Tibial artery (tissue), 4 donors: ENCODE data around the gene CFAP54.
"Not testable (repeated sequence)": the region's sequence is repeated elsewhere in the genome, so short reads cannot be mapped to it uniquely, and the experiment has no call there.

Source experiments
- DNase-seq, 2 donors: peaks; one replicate each; pipeline ENCODE4 v3.0.0-alpha.2; 2019
- H3K27ac ChIP-seq, 2 donors: fragments of 200-600 bp; sonication (generic) in 1 of 2; 1 replicate in 1 of 2; 2 replicates in 1 of 2; pipeline ENCODE4 v1.5.1; 2018 to 2019; ENCODE audit warnings: mild to moderate bottlenecking in 1 of 2
- H3K27me3 ChIP-seq, 2 donors: fragments of 200-600 bp; sonication (generic) in 1 of 2; one replicate each; pipeline versions ENCODE4 v1.5.1 to v1.6.0; 2016 to 2019
- H3K36me3 ChIP-seq, 3 donors: fragments of 200-600 bp; sonication (generic) in 2 of 3; one replicate each; pipeline ENCODE4 v1.5.1; 2016 to 2019; ENCODE audit warnings: mild to moderate bottlenecking in 2 of 3
- H3K4me1 ChIP-seq, 4 donors: fragments of 200-600 bp; sonication (generic) in 2 of 4; 1 replicate in 3 of 4; 2 replicates in 1 of 4; pipeline ENCODE4 v1.5.1; 2016 to 2019
- H3K4me3 ChIP-seq, 2 donors: fragments of 200-600 bp; sonication (generic) in 1 of 2; 1 replicate in 1 of 2; 2 replicates in 1 of 2; pipeline ENCODE4 v1.5.1; 2018 to 2019; ENCODE audit warnings: mild to moderate bottlenecking in 2 of 2
- H3K9me3 ChIP-seq, 3 donors: fragments of 200-600 bp; sonication (generic) in 1 of 3; one replicate each; pipeline ENCODE4 v1.5.1; 2016 to 2019
- intact Hi-C: fragments of 100-400 bp; cut with DNase I; formaldehyde crosslinking; loops from one replicate; pipeline ENCODE4 v1.15.0; 2023; ENCODE audit warnings: low total_unique reads
- TF ChIP-seq, protein P1 (sequence below), 2 experiments: fragments of 200-600 bp in 1 of 2; fragments of 450-650 bp in 1 of 2; IDR thresholded peaks; one replicate each; pipeline ENCODE4 v1.5.1; 2017 to 2019; ENCODE audit warnings: antibody characterized with exemption in 2 of 2, mild to moderate bottlenecking in 1 of 2, moderate library complexity in 1 of 2

CFAP54 gene

DNA sequence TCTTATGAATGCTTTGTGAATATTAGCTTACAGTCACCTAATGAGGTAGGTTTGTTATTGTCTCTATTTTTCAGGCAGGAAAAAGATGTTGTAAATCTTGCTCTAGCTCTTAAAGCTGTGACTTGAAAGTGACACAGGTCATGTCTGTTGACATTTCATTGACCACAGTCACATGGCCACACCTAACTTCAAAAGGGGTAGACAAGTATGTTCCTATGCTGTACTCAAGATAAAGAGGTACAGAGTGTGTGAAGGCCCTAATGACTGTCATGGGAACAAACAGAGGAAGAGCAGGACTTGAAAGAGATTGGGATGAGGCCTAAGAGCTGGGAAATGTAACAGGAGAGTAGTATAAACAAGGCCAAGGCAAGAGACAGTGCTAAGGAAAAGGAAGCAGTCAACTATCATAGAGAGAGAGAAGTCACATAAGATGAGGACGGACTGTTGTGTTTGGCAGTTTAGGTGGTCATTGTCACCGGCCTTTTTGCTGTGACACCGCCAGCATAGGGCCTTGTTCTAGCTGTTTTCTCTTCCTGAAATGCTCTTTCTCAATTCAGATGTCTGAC, 181.0 kb downstream of the CFAP54 start:
- H3K27ac ChIP-seq: no peak overlapping the region
- intact Hi-C loops: no loop called here
- H3K4me1 ChIP-seq: no peaks in the 10 kb centered on the region
- TF ChIP-seq, protein P1, sequence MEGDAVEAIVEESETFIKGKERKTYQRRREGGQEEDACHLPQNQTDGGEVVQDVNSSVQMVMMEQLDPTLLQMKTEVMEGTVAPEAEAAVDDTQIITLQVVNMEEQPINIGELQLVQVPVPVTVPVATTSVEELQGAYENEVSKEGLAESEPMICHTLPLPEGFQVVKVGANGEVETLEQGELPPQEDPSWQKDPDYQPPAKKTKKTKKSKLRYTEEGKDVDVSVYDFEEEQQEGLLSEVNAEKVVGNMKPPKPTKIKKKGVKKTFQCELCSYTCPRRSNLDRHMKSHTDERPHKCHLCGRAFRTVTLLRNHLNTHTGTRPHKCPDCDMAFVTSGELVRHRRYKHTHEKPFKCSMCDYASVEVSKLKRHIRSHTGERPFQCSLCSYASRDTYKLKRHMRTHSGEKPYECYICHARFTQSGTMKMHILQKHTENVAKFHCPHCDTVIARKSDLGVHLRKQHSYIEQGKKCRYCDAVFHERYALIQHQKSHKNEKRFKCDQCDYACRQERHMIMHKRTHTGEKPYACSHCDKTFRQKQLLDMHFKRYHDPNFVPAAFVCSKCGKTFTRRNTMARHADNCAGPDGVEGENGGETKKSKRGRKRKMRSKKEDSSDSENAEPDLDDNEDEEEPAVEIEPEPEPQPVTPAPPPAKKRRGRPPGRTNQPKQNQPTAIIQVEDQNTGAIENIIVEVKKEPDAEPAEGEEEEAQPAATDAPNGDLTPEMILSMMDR (IDR thresholded peaks at IDR 0.05): no peak
- DNase-seq: no peak
- H3K4me3 ChIP-seq: no peak overlapping the region
- H3K36me3 ChIP-seq: no peaks in the 10 kb centered on the region
- H3K9me3 ChIP-seq: no peaks in the 10 kb centered on the region
- no peaks in the 10 kb centered on the region for H3K27me3 ChIP-seq

DNA sequence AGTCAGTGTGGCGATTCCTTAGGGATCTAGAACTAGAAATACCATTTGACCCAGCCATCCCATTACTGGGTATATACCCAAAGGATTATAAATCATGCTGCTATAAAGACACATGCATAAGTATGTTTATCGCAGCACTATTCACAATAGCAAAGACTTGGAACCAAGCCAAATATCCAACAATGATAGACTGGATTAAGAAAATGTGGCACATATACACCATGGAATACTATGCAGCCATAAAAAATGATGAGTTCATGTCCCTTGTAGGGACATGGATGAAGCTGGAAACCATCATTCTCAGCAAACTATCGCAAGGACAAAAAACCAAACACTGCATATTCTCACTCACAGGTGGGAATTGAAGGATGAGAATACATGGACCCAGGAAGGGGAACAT, 186.1 kb downstream of the CFAP54 start:
- intact Hi-C loops, H3K36me3 ChIP-seq, H3K4me3 ChIP-seq, H3K27me3 ChIP-seq, H3K27ac ChIP-seq, H3K4me1 ChIP-seq, H3K9me3 ChIP-seq, DNase-seq: not testable (repeated sequence)

DNA sequence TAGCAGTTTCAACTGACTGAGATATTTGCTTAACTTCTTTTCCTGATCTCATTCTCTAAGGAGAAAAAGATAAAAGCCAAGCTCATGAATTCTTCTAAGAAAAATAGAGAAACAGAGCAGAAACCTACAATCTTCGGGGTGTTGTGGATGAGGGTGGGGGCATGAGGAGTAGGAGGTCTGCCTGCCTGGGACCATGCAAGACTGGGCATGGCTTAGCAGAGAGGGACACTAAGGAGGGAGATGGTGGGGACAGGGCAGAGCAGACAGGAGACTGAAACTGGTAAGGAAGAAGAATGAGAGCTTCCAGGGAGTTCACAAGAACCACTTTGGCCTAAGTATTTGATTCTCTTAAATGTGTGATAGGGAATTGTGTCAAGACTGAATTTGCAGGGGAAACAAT, 188.0 kb downstream of the CFAP54 start:
- Histone ChIP-seq H3K4me3 (no peak overlapping the region), H3K36me3 (no peaks in the 10 kb centered on the region), H3K27me3 (no peaks in the 10 kb centered on the region), H3K27ac (no peak overlapping the region), H3K4me1 (no peaks in the 10 kb centered on the region), H3K9me3 (no peaks in the 10 kb centered on the region)
- TF ChIP-seq, protein P1 (IDR thresholded peaks at IDR 0.05): no peak
- no peak for DNase-seq
- intact Hi-C loops: no loop called here

DNA sequence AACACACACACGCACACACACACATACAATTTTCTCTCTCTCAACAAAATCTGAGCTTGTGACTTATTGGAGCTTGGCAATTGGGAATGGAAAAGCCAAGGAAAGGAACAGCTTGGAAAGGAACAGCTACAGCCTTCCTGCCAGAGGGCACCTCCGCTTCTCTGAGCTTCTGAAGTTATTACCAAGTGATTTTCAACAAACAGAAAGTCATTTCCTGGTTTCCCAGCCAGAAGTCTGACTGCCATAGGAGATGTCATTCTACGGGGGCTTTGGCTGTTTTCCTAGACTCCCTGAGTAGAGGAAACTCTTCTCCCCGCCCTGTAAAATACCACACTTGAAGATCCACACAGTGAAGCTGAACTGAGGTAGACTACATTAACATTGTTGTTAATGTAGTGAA, 198.3 kb downstream of the CFAP54 start:
- no peaks in the 10 kb centered on the region for H3K36me3 ChIP-seq
- no peak overlapping the region for H3K27ac ChIP-seq
- H3K9me3 ChIP-seq: no peaks in the 10 kb centered on the region
- no peaks in the 10 kb centered on the region for H3K4me1 ChIP-seq
- TF ChIP-seq, protein P1 (IDR thresholded peaks at IDR 0.05): no peak
- no peaks in the 10 kb centered on the region for H3K27me3 ChIP-seq
- intact Hi-C loops: no loop called here
- no peak for DNase-seq
- H3K4me3 ChIP-seq: no peak overlapping the region

DNA sequence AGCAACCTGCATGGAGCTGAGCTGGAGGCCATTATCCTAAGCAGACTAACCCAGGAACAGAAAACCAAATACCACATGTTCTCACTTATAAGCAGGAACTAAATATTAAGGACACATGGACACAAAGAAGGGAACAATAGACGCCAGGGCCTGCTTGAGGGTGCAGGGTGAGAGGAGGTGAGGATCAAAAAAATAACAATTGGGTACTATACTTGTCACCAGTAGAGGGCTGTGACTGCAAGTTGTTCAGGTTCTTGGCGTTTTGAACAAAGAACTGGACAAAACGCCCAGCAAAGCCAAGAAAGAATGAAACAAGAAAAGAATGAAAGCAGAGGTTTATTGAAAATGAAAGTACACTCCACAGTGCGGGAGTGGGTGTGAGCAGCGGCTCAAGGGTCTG, 209.1 kb downstream of the CFAP54 start:
- H3K27ac ChIP-seq: no peak overlapping the region
- H3K4me1 ChIP-seq: no peaks in the 10 kb centered on the region
- TF ChIP-seq, protein P1 (IDR thresholded peaks at IDR 0.05): no peak
- no peaks in the 10 kb centered on the region for H3K27me3 ChIP-seq
- no peak overlapping the region for H3K4me3 ChIP-seq
- DNase-seq: no peak
- no peaks in the 10 kb centered on the region for H3K36me3 ChIP-seq
- intact Hi-C loops: no loop called here
- no peaks in the 10 kb centered on the region for H3K9me3 ChIP-seq

DNA sequence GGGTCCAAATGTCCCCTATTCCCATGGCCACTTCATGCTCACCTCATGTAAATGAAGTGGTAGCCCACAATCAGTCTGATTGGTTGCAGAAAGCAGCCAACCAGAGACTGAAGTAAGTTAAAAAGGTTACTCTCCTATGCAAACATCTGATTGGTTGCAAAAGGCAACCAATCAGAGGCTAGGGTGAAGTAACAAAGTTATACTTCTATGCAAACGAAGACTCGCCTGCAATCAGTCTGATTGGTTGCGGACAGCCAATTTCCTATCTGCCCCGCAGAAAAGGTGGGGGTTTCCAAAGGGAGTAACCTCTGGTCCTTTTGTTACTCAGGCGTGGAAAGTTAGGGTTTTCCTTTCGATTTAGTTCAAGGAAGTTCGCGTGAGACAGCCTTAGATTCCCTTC, 209.6 kb downstream of the CFAP54 start:
- Histone ChIP-seq H3K27ac (no peak overlapping the region), H3K36me3 (no peaks in the 10 kb centered on the region), H3K4me1 (no peaks in the 10 kb centered on the region), H3K27me3 (no peaks in the 10 kb centered on the region), H3K9me3 (no peaks in the 10 kb centered on the region), H3K4me3 (no peak overlapping the region)
- DNase-seq: no peak
- intact Hi-C loops: no loop called here
- TF ChIP-seq, protein P1 (IDR thresholded peaks at IDR 0.05): no peak
